Airway epithelial cell (primary cell): ENCODE data around the gene TSC1. TPM values are rescaled to one million over a fixed set of nuclear protein-coding genes. Genes with fewer than 3 reads are reported as not detected.

Experiments
- total RNA-seq: library from RNA; depleted of rRNA; stranded (reverse); fragments of >200 nt; gene quantifications from 2 replicates; pipeline ENCODE4 v1.2.3, GENCODE V29; 2015

The TSC1 gene
- total RNA-seq, result 14.9 and 15.5 TPM in 2 replicates

GRCh38 chr9:132944294-132945185 lies at the start of gene TSC1:
Gene TSC1 (minus strand): TSS chr9:132944616. CDS start chr9:132928872, 15,744 bp downstream.

GRCh38 chr9:132978451-132979131 lies 34.2 kb upstream of the TSC1 start, which contains the start of gene GFI1B:
Gene GFI1B (plus strand): TSS chr9:132978694. CDS start chr9:132986679, 7,985 bp downstream.

GRCh38 chr9:132878695-132879456 lies 65.5 kb downstream of the TSC1 start, which contains the start of gene SPACA9:
Gene SPACA9 (plus strand): TSS chr9:132878898. CDS start chr9:132883948, 5,050 bp downstream.

GRCh38 chr9:132877824-132878694 lies 66.4 kb downstream of the TSC1 start, which contains the start of gene AK8:
Gene AK8 (minus strand): TSS chr9:132878284. CDS start chr9:132878255, 29 bp downstream.

Other genes starting within 250 kb of the TSC1 start
- gene AK8, start 66.3 kb downstream of the TSC1 start, total RNA-seq, result 0.28 and 0.85 TPM in 2 replicates
- gene SPACA9, start 65.7 kb downstream of the TSC1 start, total RNA-seq, result 2.4 and 6.6 TPM in 2 replicates
- gene GFI1B, start 34.1 kb upstream of the TSC1 start, total RNA-seq, result not detected in 2 replicates
- gene GTF3C5, start 86.4 kb upstream of the TSC1 start, total RNA-seq, result 45.1 and 55.0 TPM in 2 replicates
- 1.5 TPM in 2 replicates for gene CEL, start 117.4 kb upstream of the TSC1 start, total RNA-seq
- gene RALGDS, start 176.6 kb upstream of the TSC1 start, total RNA-seq, result 28.9 and 39.0 TPM in 2 replicates
- 3.2 and 4.4 TPM in 2 replicates for gene GBGT1, start 219.3 kb upstream of the TSC1 start, total RNA-seq